T-helper 2 cell treated with Interferon-gamma antibody and Interleukin-4, amounts not matched to agents 5 μg/mL and 100 μg/mL, for 36 hours (primary cell): ENCODE measurements around the gene UXS1.

ENCODE experiments used
- DNase-seq: peaks from one replicate; pipeline ENCODE4 v3.0.0; 2021; ENCODE audit warnings: low spot score
- H3K27ac Mint-ChIP-seq: one replicate; pipeline ENCODE4 v1.8.0; 2021; ENCODE audit warnings: mild to moderate bottlenecking, mixed read lengths
- H3K27me3 Mint-ChIP-seq: one replicate; pipeline ENCODE4 v1.8.0; 2021; ENCODE audit warnings: low read depth, mixed read lengths
- H3K36me3 Mint-ChIP-seq: one replicate; pipeline ENCODE4 v1.8.0; 2021; ENCODE audit warnings: low read depth, mixed read lengths
- H3K4me1 Mint-ChIP-seq: one replicate; pipeline ENCODE4 v1.8.0; 2021; ENCODE audit warnings: low read depth, mixed read lengths
- H3K4me3 Mint-ChIP-seq: one replicate; pipeline ENCODE4 v1.8.0; 2022; ENCODE audit warnings: mild to moderate bottlenecking, moderate library complexity, mixed read lengths
- H3K9me3 Mint-ChIP-seq: one replicate; pipeline ENCODE4 v1.8.0; 2021; ENCODE audit warnings: mixed read lengths

The UXS1 gene

DNA sequence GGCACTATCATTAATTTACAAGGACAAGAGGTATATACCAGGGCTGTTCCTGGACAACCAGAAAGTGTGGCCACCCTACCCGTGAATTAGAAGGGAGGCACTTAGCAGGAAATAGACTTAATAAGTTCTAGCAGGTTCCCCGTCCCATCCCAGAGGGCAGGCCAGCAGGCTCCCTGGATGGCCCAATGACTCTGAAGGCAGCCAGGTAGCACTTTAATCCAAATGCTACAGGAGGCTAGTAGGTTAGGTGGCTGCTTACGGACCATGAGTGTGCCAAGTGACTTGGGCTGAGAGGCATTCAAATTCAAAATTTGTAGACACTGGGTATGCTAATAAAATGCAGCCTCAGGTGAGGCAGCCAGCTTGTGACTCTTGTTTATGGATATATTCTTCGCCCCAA is 123.9 kb downstream of the UXS1 start:
- peaks cover 34% of the 10 kb centered on the region for H3K27me3 Mint-ChIP-seq
- peaks cover 12% of the 10 kb centered on the region for H3K4me1 Mint-ChIP-seq
- H3K27ac Mint-ChIP-seq, result no peak overlapping the region
- peaks cover 2% of the 10 kb centered on the region for H3K36me3 Mint-ChIP-seq
- DNase-seq, result no peak
- H3K4me3 Mint-ChIP-seq, result no peak overlapping the region
- no peaks in the 10 kb centered on the region for H3K9me3 Mint-ChIP-seq

DNA sequence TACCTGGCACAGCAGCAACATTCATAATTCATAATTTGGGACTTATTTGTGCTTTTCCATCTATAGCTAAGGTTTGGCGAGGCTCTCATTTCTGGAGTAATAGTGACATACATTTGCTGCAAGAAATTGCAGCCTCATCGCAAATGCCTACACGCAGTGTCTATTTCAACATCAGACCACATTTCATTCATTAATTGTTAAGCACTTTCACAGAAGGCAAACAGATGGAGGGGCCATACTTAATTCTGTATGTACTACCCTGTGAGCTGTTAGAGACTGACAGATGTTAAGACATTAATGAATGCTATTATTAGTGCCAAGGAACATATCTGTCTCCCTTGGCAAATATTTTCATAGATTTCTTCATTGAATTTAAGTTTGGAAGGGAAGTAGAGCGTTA is 125.7 kb downstream of the UXS1 start:
- no peak for DNase-seq
- H3K4me1 Mint-ChIP-seq, result peaks cover 16% of the 10 kb centered on the region
- H3K9me3 Mint-ChIP-seq, result no peaks in the 10 kb centered on the region

DNA sequence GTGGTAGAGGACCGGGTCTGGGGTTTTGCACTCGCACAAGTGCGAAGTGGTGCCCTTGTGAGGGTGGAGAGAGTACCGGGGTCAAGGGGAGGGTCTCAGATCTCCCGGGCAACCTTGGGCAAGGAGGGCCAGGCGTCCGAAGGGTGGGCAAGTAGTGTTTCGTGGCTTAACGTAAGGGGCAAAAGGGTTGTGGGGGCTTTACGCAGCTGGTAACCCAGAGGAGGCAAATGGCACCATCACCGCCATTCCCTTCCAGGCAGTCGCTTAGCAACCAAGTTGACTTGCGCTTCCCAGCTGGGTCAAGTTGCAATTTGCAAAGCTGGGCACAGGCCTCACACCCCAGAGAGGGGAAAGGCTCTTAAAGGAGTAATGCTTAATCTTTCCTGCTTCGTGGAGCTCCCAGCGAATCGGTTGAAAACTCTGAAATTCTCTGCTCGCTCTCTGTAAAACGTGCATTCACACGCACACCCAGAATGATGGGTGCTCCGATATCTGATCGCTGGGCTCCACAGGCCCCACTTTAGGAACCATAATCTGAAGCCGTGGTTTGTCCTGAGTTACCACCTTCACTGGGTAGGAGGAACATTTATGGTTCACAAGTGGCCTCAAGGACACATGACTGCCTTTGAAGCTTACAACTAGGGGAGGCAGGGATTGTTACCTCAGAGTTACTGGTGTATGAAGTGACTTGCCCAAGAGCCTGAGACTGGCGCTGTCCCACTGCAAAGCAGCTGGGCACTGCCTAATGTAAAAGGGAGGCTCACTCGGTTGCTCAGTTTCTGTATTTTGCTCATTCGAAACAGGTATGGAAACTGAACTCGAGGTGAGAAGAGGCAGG is 127.9 kb downstream of the UXS1 start:
- H3K27me3 Mint-ChIP-seq, result peaks cover 56% of the 10 kb centered on the region
- H3K4me1 Mint-ChIP-seq, result peaks cover 16% of the 10 kb centered on the region
- H3K27ac Mint-ChIP-seq, result no peak overlapping the region
- no peak for DNase-seq
- no peaks in the 10 kb centered on the region for H3K9me3 Mint-ChIP-seq
- H3K4me3 Mint-ChIP-seq, result peak overlapping the region; percentile 40
- H3K36me3 Mint-ChIP-seq, result peaks cover 2% of the 10 kb centered on the region

More for the DNA sequence above, 125.7 kb downstream of the UXS1 start:
- H3K27me3 Mint-ChIP-seq, result peaks cover 50% of the 10 kb centered on the region
- H3K36me3 Mint-ChIP-seq, result peaks cover 2% of the 10 kb centered on the region
- H3K27ac Mint-ChIP-seq, result no peak overlapping the region
- H3K4me3 Mint-ChIP-seq, result no peak overlapping the region

DNA sequence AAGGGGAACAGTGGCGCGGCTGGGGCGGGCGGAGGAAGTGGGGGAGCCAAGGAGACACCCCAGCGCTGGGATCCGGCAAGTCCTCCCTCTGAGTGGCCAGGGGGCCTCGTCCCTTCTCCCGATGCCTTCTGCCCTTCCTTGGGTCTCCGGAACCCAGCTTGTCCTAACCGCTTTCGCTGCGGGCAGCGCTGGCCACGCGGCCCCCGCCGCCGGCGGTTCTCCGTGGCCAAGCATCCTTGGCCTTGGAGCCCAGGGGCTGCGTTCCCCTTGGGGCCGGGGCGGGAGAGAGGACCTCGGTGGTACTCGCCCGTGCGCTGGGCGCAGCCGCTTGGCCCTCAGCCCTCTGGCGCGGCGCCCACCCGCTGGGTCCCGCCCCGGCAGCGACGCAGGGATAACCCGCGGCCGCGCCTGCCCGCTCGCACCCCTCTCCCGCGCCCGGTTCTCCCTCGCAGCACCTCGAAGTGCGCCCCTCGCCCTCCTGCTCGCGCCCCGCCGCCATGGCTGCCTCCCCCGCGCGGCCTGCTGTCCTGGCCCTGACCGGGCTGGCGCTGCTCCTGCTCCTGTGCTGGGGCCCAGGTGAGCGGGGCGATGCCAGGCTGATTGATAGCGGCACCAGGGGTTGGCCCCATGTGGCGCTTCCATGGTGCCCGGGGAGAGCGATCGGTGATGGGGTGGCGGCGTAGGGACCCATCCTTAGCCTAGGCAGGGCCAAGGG is 128.7 kb downstream of the UXS1 start:
- Mint-ChIP-seq H3K4me1 (peaks cover 16% of the 10 kb centered on the region), H3K4me3 (peak overlapping the region; percentile 49), H3K9me3 (no peaks in the 10 kb centered on the region), H3K36me3 (peaks cover 2% of the 10 kb centered on the region), H3K27ac (no peak overlapping the region), H3K27me3 (peaks cover 53% of the 10 kb centered on the region)
- no peak for DNase-seq

DNA sequence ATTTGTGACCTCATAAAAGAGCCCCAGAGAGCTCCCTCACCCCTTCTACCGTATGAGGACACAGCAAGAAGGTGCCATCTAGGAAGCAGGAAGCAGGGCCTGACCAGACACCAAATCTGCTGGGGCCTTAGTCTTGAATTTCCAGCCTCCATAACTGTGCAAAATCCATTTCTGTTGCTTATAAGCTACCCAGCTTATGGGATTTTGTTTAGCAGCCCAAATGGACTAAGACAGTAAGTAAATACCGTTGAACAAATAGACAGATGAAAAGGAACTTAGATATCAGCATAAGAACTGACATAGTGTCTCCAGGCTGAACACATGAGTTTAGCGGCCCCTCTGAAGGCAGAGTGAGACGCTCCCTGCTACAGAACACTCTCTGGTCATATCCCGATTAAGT is 130.9 kb downstream of the UXS1 start:
- peaks cover 2% of the 10 kb centered on the region for H3K36me3 Mint-ChIP-seq
- no peak overlapping the region for H3K27ac Mint-ChIP-seq
- peaks cover 37% of the 10 kb centered on the region for H3K27me3 Mint-ChIP-seq
- peaks cover 3% of the 10 kb centered on the region for H3K9me3 Mint-ChIP-seq
- H3K4me1 Mint-ChIP-seq, result peaks cover 23% of the 10 kb centered on the region
- DNase-seq, result no peak
- no peak overlapping the region for H3K4me3 Mint-ChIP-seq

DNA sequence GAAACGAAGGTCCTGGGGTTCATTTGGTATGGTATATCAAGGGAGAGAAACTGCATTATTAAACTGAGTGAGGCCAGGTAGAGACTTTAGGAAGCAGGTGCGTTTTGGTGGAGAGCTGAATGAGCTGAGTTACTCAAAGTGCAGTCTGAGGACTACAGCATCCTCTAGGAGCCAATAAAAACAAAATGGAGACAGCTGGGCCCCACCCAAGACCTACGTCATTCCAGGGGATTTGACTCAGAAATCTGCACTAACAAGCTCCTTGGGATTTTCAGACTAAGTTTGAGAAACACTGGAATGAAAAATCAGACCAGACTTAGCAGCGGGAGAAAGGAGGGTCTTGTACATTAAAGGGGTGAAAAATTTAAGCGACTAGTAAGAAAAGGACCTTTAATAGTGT is 131.5 kb downstream of the UXS1 start:
- Mint-ChIP-seq H3K4me1 (peaks cover 26% of the 10 kb centered on the region), H3K27ac (no peak overlapping the region)
- no peak for DNase-seq

DNA sequence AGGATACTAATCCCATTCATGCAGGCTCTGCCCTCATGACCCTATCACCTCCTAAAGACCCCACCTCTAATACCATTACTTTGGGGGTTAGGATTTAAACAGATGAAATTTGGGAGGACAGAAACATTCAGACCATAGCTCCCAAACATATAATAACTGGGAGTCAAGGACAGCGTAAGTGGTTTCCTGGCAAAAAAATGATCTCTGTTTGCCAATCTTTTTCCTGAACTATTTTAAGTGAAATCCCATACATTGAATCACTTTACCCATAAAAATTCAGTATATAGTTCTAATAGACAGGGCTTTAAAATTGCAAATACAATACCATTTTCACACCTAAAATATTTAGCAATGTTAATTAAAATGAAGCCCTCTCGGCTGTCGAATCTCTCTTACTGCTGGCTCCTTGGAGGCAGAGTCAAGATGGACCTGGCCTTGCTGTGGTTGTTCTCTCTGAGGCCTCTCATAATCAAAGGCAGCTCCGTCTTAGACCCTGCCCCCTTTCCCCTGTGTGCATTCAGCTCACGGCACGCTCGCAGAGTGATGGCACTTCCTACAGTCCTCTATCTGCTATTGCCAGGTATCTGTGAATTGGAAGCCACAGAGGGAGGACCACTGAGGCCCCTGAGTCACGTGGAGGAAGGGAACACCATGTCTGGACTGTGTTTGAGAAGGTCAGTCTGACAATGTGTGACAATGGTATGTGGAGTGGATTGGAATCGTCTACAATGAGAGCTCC is 132.3 kb downstream of the UXS1 start:
- H3K27ac Mint-ChIP-seq, result no peak overlapping the region
- DNase-seq, result no peak
- H3K4me3 Mint-ChIP-seq, result no peak overlapping the region
- peaks cover 35% of the 10 kb centered on the region for H3K4me1 Mint-ChIP-seq
- H3K9me3 Mint-ChIP-seq, result peaks cover 3% of the 10 kb centered on the region
- H3K36me3 Mint-ChIP-seq, result peaks cover 2% of the 10 kb centered on the region
- peaks cover 33% of the 10 kb centered on the region for H3K27me3 Mint-ChIP-seq

More for the DNA sequence above, 131.5 kb downstream of the UXS1 start:
- Mint-ChIP-seq H3K4me3 (no peak overlapping the region), H3K27me3 (peaks cover 33% of the 10 kb centered on the region), H3K36me3 (peaks cover 2% of the 10 kb centered on the region), H3K9me3 (peaks cover 3% of the 10 kb centered on the region)

DNA sequence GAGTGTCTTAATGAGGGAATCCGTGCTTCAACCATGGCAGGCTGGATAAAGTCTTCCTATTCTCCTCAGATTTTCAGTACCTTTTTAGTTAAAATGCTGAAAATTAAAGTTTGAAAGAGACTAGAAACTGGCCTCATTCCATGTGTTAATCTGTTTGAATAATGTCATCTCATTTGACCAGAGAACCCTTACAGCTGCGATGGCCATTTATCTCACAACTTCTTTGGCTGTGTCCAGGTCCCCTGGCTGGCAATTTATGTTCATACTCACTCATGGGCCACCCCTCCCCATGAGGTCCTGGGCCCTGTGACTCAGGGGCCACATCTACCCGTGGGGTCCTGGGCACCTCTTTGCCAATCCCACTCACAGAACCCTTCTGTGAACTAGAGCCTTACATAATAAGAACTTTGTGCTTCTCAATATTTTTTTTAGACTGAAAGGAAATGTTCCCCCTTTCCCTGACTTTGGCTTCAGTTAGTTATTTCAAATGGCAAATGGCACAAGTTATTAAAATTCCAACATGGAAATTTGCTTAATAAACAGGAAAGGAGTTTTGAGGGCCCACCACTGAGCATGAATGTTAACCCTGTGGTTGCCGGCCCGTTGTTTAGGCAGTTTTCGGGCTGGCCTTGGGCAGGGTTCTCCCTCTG is 134.6 kb downstream of the UXS1 start:
- Mint-ChIP-seq H3K27me3 (peaks cover 17% of the 10 kb centered on the region), H3K27ac (peak overlapping the region; percentile 87), H3K9me3 (peaks cover 3% of the 10 kb centered on the region), H3K36me3 (peaks cover 2% of the 10 kb centered on the region), H3K4me1 (peaks cover 34% of the 10 kb centered on the region), H3K4me3 (no peak overlapping the region)
- no peak for DNase-seq

DNA sequence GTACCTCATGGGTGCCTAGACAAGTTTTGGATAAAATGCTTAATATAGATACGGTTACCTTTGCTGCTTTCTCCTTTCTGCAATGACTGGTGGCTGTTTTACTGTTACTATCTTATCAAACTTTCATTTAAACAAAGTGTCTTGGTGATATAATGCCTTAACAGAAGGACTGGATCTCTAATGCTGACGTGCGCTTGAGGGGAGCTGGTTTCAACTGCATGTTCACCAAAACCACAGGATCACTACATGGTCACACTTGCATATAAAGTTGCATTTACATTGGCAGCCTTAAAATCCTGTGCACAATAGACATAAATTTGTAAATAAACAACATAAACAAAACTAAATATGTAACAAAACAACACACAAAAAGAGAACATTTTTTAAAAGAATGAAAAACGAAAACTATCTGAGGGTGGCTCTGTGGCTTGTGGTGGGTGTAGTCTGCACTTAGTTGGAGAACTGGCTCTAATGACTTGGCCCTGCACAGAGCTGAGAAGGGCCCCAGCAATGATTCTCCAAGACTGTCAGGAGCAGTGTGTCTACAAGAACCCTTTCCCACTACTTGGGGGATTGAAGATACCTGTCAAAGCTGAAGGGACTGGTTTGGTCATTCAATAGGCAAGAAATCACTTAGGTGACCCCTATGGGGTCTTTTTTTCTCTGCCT is 135.5 kb downstream of the UXS1 start:
- DNase-seq, result no peak
- Mint-ChIP-seq H3K27me3 (peaks cover 7% of the 10 kb centered on the region), H3K4me3 (peak overlapping the region; percentile 63), H3K27ac (peak overlapping the region; percentile 87), H3K4me1 (peaks cover 34% of the 10 kb centered on the region), H3K36me3 (peaks cover 2% of the 10 kb centered on the region), H3K9me3 (peaks cover 3% of the 10 kb centered on the region)

DNA sequence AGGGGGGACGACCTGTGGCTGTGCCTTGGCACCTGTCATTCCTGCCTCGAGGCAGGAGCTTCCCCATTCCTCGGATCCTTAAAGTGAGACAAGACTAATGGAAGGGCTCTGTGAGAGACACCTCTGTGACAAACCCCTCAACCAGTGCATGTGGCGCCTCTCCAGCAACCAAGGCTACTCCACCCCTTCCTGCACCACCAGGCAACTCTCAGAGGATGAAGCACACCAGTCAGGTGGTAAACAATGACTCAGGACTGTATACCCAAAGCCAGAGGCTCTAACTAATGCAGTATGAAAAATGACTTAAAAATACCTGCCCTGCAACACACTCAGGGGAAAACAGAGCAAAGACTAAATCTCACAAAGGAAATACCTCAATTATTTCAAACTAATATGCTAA is 136.9 kb downstream of the UXS1 start:
- H3K27me3 Mint-ChIP-seq, result no peaks in the 10 kb centered on the region
- peaks cover 3% of the 10 kb centered on the region for H3K9me3 Mint-ChIP-seq
- DNase-seq, result peak; percentile 15
- H3K27ac Mint-ChIP-seq, result peak overlapping the region; percentile 82
- H3K4me1 Mint-ChIP-seq, result peaks cover 42% of the 10 kb centered on the region
- H3K36me3 Mint-ChIP-seq, result peaks cover 5% of the 10 kb centered on the region
- H3K4me3 Mint-ChIP-seq, result peak overlapping the region; percentile 58

DNA sequence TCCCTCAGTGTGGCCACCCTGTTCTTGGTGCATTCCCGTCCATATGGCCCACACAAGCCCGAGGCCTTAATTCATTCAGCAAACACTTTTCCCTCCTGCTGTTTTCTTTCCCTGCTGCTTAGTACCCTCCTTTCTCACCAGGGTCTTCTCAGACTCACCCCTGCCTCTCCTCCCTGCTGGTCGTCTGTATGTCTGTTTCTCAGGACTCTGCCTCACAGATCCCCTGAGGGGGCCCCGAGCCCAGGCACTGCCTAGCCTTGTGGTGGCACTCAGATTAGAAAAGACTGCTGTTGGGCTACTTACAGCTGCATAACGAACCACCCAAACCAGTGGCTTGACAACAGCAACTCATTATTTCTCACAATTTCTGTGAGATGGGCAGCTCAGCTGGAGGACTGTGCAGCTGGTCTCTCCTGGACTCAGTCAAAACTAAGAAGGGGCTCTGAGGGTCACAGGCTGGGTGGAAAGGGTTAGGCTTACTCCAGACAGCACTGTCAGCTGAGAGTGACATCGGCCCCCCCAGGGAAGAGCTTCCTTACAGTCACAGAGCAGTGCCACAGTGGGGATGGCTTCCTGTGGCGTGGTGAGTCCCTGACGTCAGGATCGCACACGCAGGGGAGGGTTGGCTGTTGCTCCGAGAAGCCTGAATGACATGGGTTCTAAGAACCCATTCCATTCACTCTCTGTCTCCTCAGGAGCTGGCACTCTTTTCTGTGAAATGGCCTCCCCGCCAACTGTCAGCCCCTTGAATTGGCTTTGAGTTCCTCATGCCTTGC is 139.0 kb downstream of the UXS1 start:
- Mint-ChIP-seq H3K4me3 (peak overlapping the region; percentile 3), H3K27me3 (peaks cover 4% of the 10 kb centered on the region), H3K4me1 (peaks cover 44% of the 10 kb centered on the region), H3K36me3 (peaks cover 7% of the 10 kb centered on the region), H3K9me3 (peaks cover 3% of the 10 kb centered on the region), H3K27ac (peak overlapping the region; percentile 2)
- no peak for DNase-seq

DNA sequence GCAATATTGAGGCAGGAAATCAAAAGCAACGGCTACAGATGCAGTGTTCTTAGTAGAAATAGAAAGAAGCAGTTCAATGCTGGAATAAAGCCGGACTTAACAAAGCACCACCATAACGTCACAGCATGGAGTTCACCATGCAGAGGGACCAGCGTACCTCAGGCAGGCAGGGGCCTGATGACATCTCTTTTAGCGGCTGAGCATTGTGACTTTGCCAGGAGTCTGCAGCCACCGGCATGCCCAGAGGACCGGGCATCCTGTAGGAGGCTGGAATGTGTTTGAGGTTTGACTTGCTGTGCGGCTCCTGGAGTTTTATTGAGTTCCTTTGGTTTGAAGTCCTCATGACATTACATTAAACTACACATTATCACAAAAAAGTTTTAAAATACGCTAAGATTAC is 139.8 kb downstream of the UXS1 start:
- peaks cover 7% of the 10 kb centered on the region for H3K36me3 Mint-ChIP-seq
- H3K4me3 Mint-ChIP-seq, result no peak overlapping the region
- DNase-seq, result no peak
- H3K27me3 Mint-ChIP-seq, result peaks cover 4% of the 10 kb centered on the region
- H3K27ac Mint-ChIP-seq, result no peak overlapping the region
- peaks cover 3% of the 10 kb centered on the region for H3K9me3 Mint-ChIP-seq
- peaks cover 44% of the 10 kb centered on the region for H3K4me1 Mint-ChIP-seq
